ENCODE data around the gene GATAD1. TPM values are rescaled to one million over a fixed set of nuclear protein-coding genes. Genes with fewer than 3 reads are reported as not detected.
A peak's percentile ranks its signal among the peaks of the same experiment; 100 is the strongest.

Gene GATAD1
- total and polyA plus RNA-seq, 2 of the 13 experiments (the other 11 are each of a cell fraction or from before 2014, with no cell fraction given): 20.6 to 42.1 TPM

- TF ChIP-seq MAF1 (CRISPR knock-in tag; IDR thresholded peaks at IDR 0.05; ENCODE audit: borderline replicate concordance) (0 out of 2 replicates have a peak, but pooled peaks have one; percentile 46), MED1 (CRISPR knock-in tag; IDR thresholded peaks at IDR 0.05) (no peak; the same call in 1 of the 2 replicates), FOXM1 (CRISPR knock-in tag; IDR thresholded peaks at IDR 0.05) (no peak), THYN1 (CRISPR knock-in tag; IDR thresholded peaks at IDR 0.05; ENCODE audit: borderline replicate concordance, low read depth) (no peak), SNAI1 (CRISPR knock-in tag; IDR thresholded peaks at IDR 0.05; ENCODE audit: borderline replicate concordance) (0 out of 2 replicates have a peak, but pooled peaks have one; percentile 23), ZNF142 (CRISPR knock-in tag; IDR thresholded peaks at IDR 0.05) (peak; percentile 83), PRDM10 (CRISPR knock-in tag; IDR thresholded peaks at IDR 0.05; ENCODE audit: low read depth) (peak; percentile 63; the same call in 1 of the 2 replicates), KLF12 (CRISPR knock-in tag; IDR thresholded peaks at IDR 0.05; ENCODE audit: borderline replicate concordance) (peak; percentile 69; the same call in 1 of the 2 replicates), SIN3A (IDR thresholded peaks at IDR 0.05; ENCODE audit: borderline replicate concordance, low read depth, low read length) (peak; percentile 74; the same call in 1 of the 2 replicates), PHF20 (CRISPR knock-in tag; IDR thresholded peaks at IDR 0.05) (peak; percentile 91), ZNF619 (CRISPR knock-in tag; IDR thresholded peaks at IDR 0.05) (peak; percentile 69; the same call in 1 of the 2 replicates), ETV5 (CRISPR knock-in tag; IDR thresholded peaks at IDR 0.05; ENCODE audit: borderline replicate concordance) (peak; percentile 92), MATR3 (CRISPR knock-in tag; IDR thresholded peaks at IDR 0.05) (no peak), ZNF709 (CRISPR knock-in tag; IDR thresholded peaks at IDR 0.05) (peak; percentile 61; the same call in 1 of the 2 replicates), PAX8 (CRISPR knock-in tag; IDR thresholded peaks at IDR 0.05; ENCODE audit: borderline replicate concordance) (no peak; the same call in 1 of the 2 replicates), ZNF710 (CRISPR knock-in tag; IDR thresholded peaks at IDR 0.05; ENCODE audit: borderline replicate concordance) (peak; percentile 39; the same call in 1 of the 2 replicates)
Measured at GRCh38 chr7:92447345-92448204, at the start of gene GATAD1 (continued).
